Astrocyte (in vitro differentiated cells and primary cell): ENCODE measurements around the gene C12orf57.

ENCODE experiments used
- CTCF ChIP-seq: IDR thresholded peaks from 2 replicates; pipeline ENCODE4 v1.5.1; 2011; ENCODE audit warnings: low read depth, mild to moderate bottlenecking, inconsistent platforms, low read length, moderate library complexity; ENCODE audit not compliant: insufficient read depth
- EZH2 ChIP-seq: IDR thresholded peaks from 2 replicates; pipeline ENCODE4 v1.6.1; 2012; ENCODE audit warnings: mild to moderate bottlenecking, low read length, inconsistent platforms; ENCODE audit not compliant: insufficient read depth

GRCh38 chr12:6950811-6951540 is 7.2 kb downstream of the C12orf57 start, which contains the start of gene PTPN6:
- TF ChIP-seq CTCF (no peak), EZH2 (no peak)
